H1 (cell line): ENCODE results near the gene XDH. TPM values are rescaled to one million over a fixed set of nuclear protein-coding genes. Genes with fewer than 3 reads are reported as not detected.

Source experiments
- CHD1 ChIP-seq: IDR thresholded peaks from 2 replicates; pipeline ENCODE4 v1.6.1; 2012; ENCODE audit warnings: low read depth, low read length, improper control_type of control experiment
- CHD7 ChIP-seq: fragments of 300-600 bp; sonication (generic); IDR thresholded peaks from 2 replicates; pipeline ENCODE4 v1.7.1; 2012; ENCODE audit warnings: low read length, moderate library complexity, mild to moderate bottlenecking, inconsistent platforms; ENCODE audit not compliant: insufficient replicate concordance
- E2F6 ChIP-seq: IDR thresholded peaks from 2 replicates; pipeline ENCODE4 v1.6.1; 2012; ENCODE audit warnings: inconsistent platforms
- SP2 ChIP-seq: IDR thresholded peaks from 2 replicates; pipeline ENCODE4 v1.6.1; 2012; ENCODE audit warnings: mild to moderate bottlenecking, low read length, inconsistent platforms
- TCF12 ChIP-seq: IDR thresholded peaks from 2 replicates; pipeline ENCODE4 v1.6.1; 2011; ENCODE audit warnings: low read depth, mild to moderate bottlenecking, low read length
- polyA plus RNA-seq, 7 experiments: library from polyadenylated mRNA; depleted of rRNA in 3 of 7; stranded (reverse) in 5 of 7; unstranded in 2 of 7; fragments of >200 nt in 5 of 7; fragments of 200-250 nt in 2 of 7; gene quantifications; 1 replicate in 5 of 7; 2 replicates in 1 of 7; 4 replicates in 1 of 7; pipeline versions ENCODE4 v1.2.1 to v1.2.3, GENCODE V29; 2011 to 2013; ENCODE audit warnings: missing spikeins in 2 of 7, mixed read lengths in 2 of 7
- total RNA-seq: library from RNA; stranded (reverse); fragmentation: NEBNext Ultra II Directional; extraction: Animal tissue kit (Norgen Biotek cat#: 25700); gene quantifications from 2 replicates; pipeline ENCODE4 v1.2.1, GENCODE V29; 2021

The XDH gene
- total and polyA plus RNA-seq, 2 of the 8 experiments (the other 6 are each of a cell fraction or from before 2014, with no cell fraction given), result 0.68 to 1.2 TPM

GRCh38 chr2:31349684-31350083 is 64.9 kb downstream of the XDH start (continued):
- TF ChIP-seq SP2 (no peak), TCF12 (no peak), CHD1 (no peak), E2F6 (no peak), CHD7 (no peak)
